Activated T-helper 9 cell treated with anti-CD3 and anti-CD28 coated beads, Interleukin-2, amount 50 U/mL, for 16 hours (primary cell): Measurements from ENCODE around the gene CES2.
"Not testable (repeated sequence)": the region's sequence is repeated elsewhere in the genome, so short reads cannot be mapped to it uniquely, and the experiment has no call there.

Experiments used
- DNase-seq: peaks from one replicate; pipeline ENCODE4 v3.0.0-alpha.2; 2020; ENCODE audit warnings: low read depth

Gene CES2

GRCh38 chr16:66983033-66983432, 47.7 kb downstream of the CES2 start:
- no peak for DNase-seq

GRCh38 chr16:66984892-66985311, 49.6 kb downstream of the CES2 start:
- peak; percentile 53 for DNase-seq

GRCh38 chr16:66986559-66986958, 51.2 kb downstream of the CES2 start:
- DNase-seq: no peak

GRCh38 chr16:66988197-66988788, 53.0 kb downstream of the CES2 start, which contains the start of gene CES4A:
Gene CES4A, plus strand, starts transcription at chr16:66988589. Its CDS starts 184 bp downstream, at chr16:66988773.
- no peak for DNase-seq

GRCh38 chr16:66991545-66992077, 56.3 kb downstream of the CES2 start:
- DNase-seq: no peak

- not testable (repeated sequence) for DNase-seq
Measured at GRCh38 chr16:66993558-66993957, 58.2 kb downstream of the CES2 start.
